HepG2 (cell line): ENCODE measurements around the gene SATB1. TPM values are rescaled to one million over a fixed set of nuclear protein-coding genes. Genes with fewer than 3 reads are reported as not detected.

Source experiments
- ATAC-seq: fragments of 200-7000 bp; cut with Tn5 transposase; 3 replicates; pipeline ENCODE4 v1.9.1; 2020; ENCODE audit warnings: mild to moderate bottlenecking, moderate library complexity
- BruUV-seq: library from RNA; stranded (reverse); fragments of 400-500 nt; replicated peaks from 2 replicates; lab custom pipeline; 2021; lab: Mats Ljungman, UMichigan
- CTCF ChIA-PET: fragments of 300-600 bp; formaldehyde crosslinking; extraction: SDS; loops from one replicate; lab custom pipeline; 2021; ENCODE audit warnings: low total read pairs, inconsistent platforms, low intra/inter-chr PET ratio; lab: Yijun Ruan, JAX
- POLR2A ChIA-PET: fragments of 350-600 bp; sonication (Branson Sonifier 250); formaldehyde crosslinking; loops from one replicate; lab custom pipeline; 2020; ENCODE audit warnings: antibody characterized with exemption, inconsistent platforms; lab: Yijun Ruan, JAX
- DNase-seq: peaks from one replicate; pipeline ENCODE4 v3.0.0-alpha.2; 2015; ENCODE audit warnings: low spot score
- FAIRE-seq: peaks from 3 replicates; lab custom pipeline; 2011; peaks lifted over from hg19 to GRCh38; lab: Jason Lieb, UNC
- H2AFZ ChIP-seq: one replicate; pipeline ENCODE4 v1.6.1; 2011; ENCODE audit warnings: low read length, inconsistent platforms
- H3K27ac ChIP-seq: fragments of 300-600 bp; 3 replicates; pipeline ENCODE4 v1.8.0; 2011; ENCODE audit warnings: mixed run types, mild to moderate bottlenecking, mixed read lengths, low read length, inconsistent platforms; ENCODE audit not compliant: insufficient read depth; ENCODE audit errors: extremely low read length
- H3K27me3 ChIP-seq, 2 experiments: fragments of 200-600 bp in 1 of 2; 2 replicates in 1 of 2; 3 replicates in 1 of 2; pipeline versions ENCODE4 v1.6.0 to v1.8.0; 2011; ENCODE audit warnings: low read length in 2 of 2, mild to moderate bottlenecking in 2 of 2, moderate library complexity in 2 of 2, inconsistent platforms in 1 of 2; ENCODE audit not compliant: insufficient read depth in 2 of 2, control insufficient read depth in 1 of 2
- H3K36me3 ChIP-seq, 2 experiments: fragments of 200-600 bp in 1 of 2; replicated peaks in 1 of 2; 2 replicates in 1 of 2; 3 replicates in 1 of 2; pipeline versions ENCODE4 v1.5.1 to v1.8.0; 2011; ENCODE audit warnings: low read length in 2 of 2, inconsistent platforms in 1 of 2; ENCODE audit not compliant: insufficient read depth in 2 of 2, control insufficient read depth in 1 of 2
- H3K4me1 ChIP-seq: 2 replicates; pipeline ENCODE4 v1.5.1; 2012; ENCODE audit warnings: low read length, inconsistent platforms; ENCODE audit not compliant: insufficient read depth
- H3K4me2 ChIP-seq: 2 replicates; pipeline ENCODE4 v1.6.0; 2011; ENCODE audit warnings: low read depth, low read length, inconsistent platforms
- H3K4me3 ChIP-seq, 3 experiments: fragments of 200-600 bp in 1 of 3; sonication (generic), shearing (Covaris generic) in 1 of 3; replicated peaks in 1 of 3; 2 replicates each; pipeline ENCODE4 v1.5.1; 2011 to 2016; ENCODE audit warnings: low read length in 3 of 3, inconsistent platforms in 2 of 3, low read depth in 2 of 3, mild to moderate bottlenecking in 2 of 3, control low read depth in 1 of 3, mixed read lengths in 1 of 3; ENCODE audit not compliant: insufficient read depth in 1 of 3
- H3K79me2 ChIP-seq: one replicate; pipeline ENCODE4 v1.6.1; 2011; ENCODE audit warnings: low read length, inconsistent platforms; ENCODE audit not compliant: insufficient read depth
- H3K9ac ChIP-seq: 2 replicates; pipeline ENCODE4 v1.6.0; 2011; ENCODE audit warnings: mild to moderate bottlenecking, low read depth, low read length, inconsistent platforms; ENCODE audit not compliant: insufficient read depth
- H3K9me3 ChIP-seq: 2 replicates; pipeline ENCODE4 v1.5.1; 2012; ENCODE audit warnings: mild to moderate bottlenecking, low read length
- H4K20me1 ChIP-seq: 2 replicates; pipeline ENCODE4 v1.6.0; 2011; ENCODE audit warnings: inconsistent platforms, mild to moderate bottlenecking, low read length, moderate library complexity; ENCODE audit not compliant: insufficient read depth
- ATF1 ChIP-seq: IDR thresholded peaks from 2 replicates; pipeline ENCODE4 v1.6.1; 2016; ENCODE audit warnings: mild to moderate bottlenecking, control low read depth
- ELF1 ChIP-seq: sonication (generic); formaldehyde crosslinking; IDR thresholded peaks from 2 replicates; pipeline ENCODE4 v1.4.0; 2020; ENCODE audit warnings: missing genetic modification reagents
- ELF3 ChIP-seq: IDR thresholded peaks from 2 replicates; pipeline ENCODE4 v1.6.1; 2016; ENCODE audit warnings: missing genetic modification reagents, missing compliant biosample characterization
- ZBTB38 ChIP-seq: sonication (generic); formaldehyde crosslinking; IDR thresholded peaks from 2 replicates; pipeline ENCODE4 v1.5.1; 2020; ENCODE audit warnings: mild to moderate bottlenecking, missing genetic modification reagents
- ZFP41 ChIP-seq: sonication (generic); formaldehyde crosslinking; IDR thresholded peaks from 2 replicates; pipeline ENCODE4 v1.4.0; 2020; ENCODE audit warnings: mild to moderate bottlenecking, missing genetic modification reagents, borderline replicate concordance
- ZHX2 ChIP-seq, 2 experiments: sonication (generic) in 1 of 2; formaldehyde crosslinking in 1 of 2; IDR thresholded peaks; 2 replicates each; pipeline versions ENCODE4 v1.6.1 to v1.9.0; 2014 to 2022; ENCODE audit warnings: antibody characterized with exemption in 1 of 2, borderline replicate concordance in 1 of 2, inconsistent platforms in 1 of 2, low read depth in 1 of 2, missing genetic modification reagents in 1 of 2
- ZNF430 ChIP-seq: sonication (generic); formaldehyde crosslinking; IDR thresholded peaks from 2 replicates; pipeline ENCODE4 v1.9.0; 2021; ENCODE audit warnings: mild to moderate bottlenecking, missing genetic modification reagents
- WGBS: methylation state at CpG from one replicate; pipeline ENCODE4 v1.1.6; 2017; ENCODE audit warnings: low lambda C conversion rate; 5-methylcytosine and 5-hydroxymethylcytosine counted together
- in situ Hi-C: cut with HindIII; loops from 2 replicates; pipeline ENCODE4 v1.10.0; 2017; ENCODE audit warnings: low pct_unique_long_range_greater_than_20kb; ENCODE audit not compliant: extremely low pct_ligation_motif_present
- intact Hi-C: fragments of 100-400 bp; cut with micrococcal nuclease; formaldehyde crosslinking; loops from one replicate; pipeline ENCODE4 v1.10.0; 2022; ENCODE audit not compliant: unreplicated experiment
- polyA plus RNA-seq, 8 experiments: library from polyadenylated mRNA; depleted of rRNA in 3 of 8; stranded (reverse) in 7 of 8; unstranded in 1 of 8; fragments of >200 nt; fragmentation: Illumina TruSeq in 4 of 8; extraction: Trizol in 4 of 8; gene quantifications; 2 replicates each; pipeline versions ENCODE4 v1.2.1 to v1.2.3, GENCODE V29; 2011 to 2016; ENCODE audit warnings: low read depth in 4 of 8, missing spikeins in 1 of 8, mixed read lengths in 1 of 8; ENCODE audit not compliant: insufficient read depth in 1 of 8
- total RNA-seq, 5 experiments: library from RNA; depleted of rRNA; stranded (reverse); fragments of >200 nt; fragmentation: Illumina TruSeq; extraction: Trizol; gene quantifications; 2 replicates each; pipeline ENCODE4 v1.2.3, GENCODE V29; 2016; ENCODE audit warnings: low read depth in 1 of 5

The SATB1 gene
- total and polyA plus RNA-seq, 2 of the 13 experiments (the other 11 are each of a cell fraction or from before 2014, with no cell fraction given): 0.03 TPM; not detected in 1

GRCh38 chr3:18442756-18443664, 17.9 kb upstream of the SATB1 start:
- no peak overlapping the region for H3K27ac ChIP-seq
- H3K4me1 ChIP-seq: no peaks in the 10 kb centered on the region
- no peaks in the 10 kb centered on the region for H4K20me1 ChIP-seq
- 46% methylated on average over 9 of the region's 11 CpGs for WGBS
- BruUV-seq: no TSS peak
- H3K79me2 ChIP-seq: no peaks in the 10 kb centered on the region
- no peak overlapping the region for H3K4me2 ChIP-seq
- DNase-seq: no peak
- ATAC-seq: no peak
- no peak overlapping the region for H3K4me3 ChIP-seq
- no peaks in the 10 kb centered on the region for H3K36me3 ChIP-seq
- no peak for TF ChIP-seq ELF3 (CRISPR knock-in tag)
- TF ChIP-seq ZHX2 (IDR thresholded peaks at IDR 0.05; ENCODE audit: low read depth): no peak
- no peak for TF ChIP-seq ZHX2 (CRISPR knock-in tag; IDR thresholded peaks at IDR 0.05; ENCODE audit: borderline replicate concordance)
- no peak for TF ChIP-seq ZFP41 (CRISPR knock-in tag)
- no peak for TF ChIP-seq ZBTB38
- no peak for TF ChIP-seq ELF1 (CRISPR knock-in tag)
- TF ChIP-seq ATF1 (CRISPR knock-in tag): no peak
- no peak for TF ChIP-seq ZNF430 (CRISPR knock-in tag)
- in situ Hi-C loops (no loop called here), intact Hi-C loops (no loop called here)
- peaks cover 6 to 36% of the 10 kb centered on the region in 2 experiments for H3K27me3 ChIP-seq
- ChIA-PET CTCF (no interaction called here), POLR2A (no interaction called here)
- H3K9ac ChIP-seq: no peak overlapping the region
- no peak overlapping the region for H2AFZ ChIP-seq
- no peak for FAIRE-seq
- no peaks in the 10 kb centered on the region for H3K9me3 ChIP-seq
